Epithelial cell of proximal tubule (primary cell): ENCODE results near the gene PADI1. TPM values are rescaled to one million over a fixed set of nuclear protein-coding genes. Genes with fewer than 3 reads are reported as not detected.

Experiments used
- DNase-seq: peaks from one replicate; pipeline ENCODE4 v3.0.0-alpha.2; 2011; ENCODE audit warnings: low read depth
- H3K4me3 ChIP-seq: 2 replicates; pipeline ENCODE4 v1.5.1; 2011; ENCODE audit warnings: low read depth, mild to moderate bottlenecking, low read length
- CTCF ChIP-seq: conservative IDR thresholded peaks from 2 replicates; pipeline ENCODE4 v1.5.1; 2012; ENCODE audit warnings: low read depth, mild to moderate bottlenecking, low read length
- total RNA-seq: library from RNA; depleted of rRNA; stranded (reverse); fragments of >200 nt; gene quantifications from 2 replicates; pipeline ENCODE4 v1.2.3, GENCODE V29; 2015

PADI1 gene
- total RNA-seq, 1 donor from 2014 or later = 1.1 TPM

GRCh38 chr1:17193222-17194132 lies 11.5 kb upstream of the PADI1 start:
- no peak overlapping the region for H3K4me3 ChIP-seq
- no peak for TF ChIP-seq CTCF
- no peak for DNase-seq

- no peak for TF ChIP-seq CTCF
- no peak overlapping the region for H3K4me3 ChIP-seq
- no peak for DNase-seq
Measured at GRCh38 chr1:17194133-17194475, 10.8 kb upstream of the PADI1 start.

- no peak overlapping the region for H3K4me3 ChIP-seq
- no peak for TF ChIP-seq CTCF
- no peak for DNase-seq
Measured at GRCh38 chr1:17194615-17195528, 10.1 kb upstream of the PADI1 start.

GRCh38 chr1:17195731-17196130 lies 9.2 kb upstream of the PADI1 start:
- no peak overlapping the region for H3K4me3 ChIP-seq
- no peak for TF ChIP-seq CTCF
- DNase-seq = no peak

GRCh38 chr1:17196496-17197185 lies 8.3 kb upstream of the PADI1 start:
- no peak overlapping the region for H3K4me3 ChIP-seq
- no peak for DNase-seq
- TF ChIP-seq CTCF = no peak

GRCh38 chr1:17197696-17198095 lies 7.2 kb upstream of the PADI1 start:
- TF ChIP-seq CTCF = no peak
- DNase-seq = no peak
- H3K4me3 ChIP-seq = no peak overlapping the region
